Sigmoid colon (tissue), 4 donors: ENCODE results near the gene ZFAND4.

ENCODE experiments used
- CTCF ChIP-seq, 4 experiments: fragments of 450-650 bp in 3 of 4; fragments of 200-600 bp in 1 of 4; IDR thresholded peaks; one replicate each; pipeline ENCODE4 v1.5.1; 2016 to 2019; ENCODE audit warnings: antibody characterized with exemption in 4 of 4, mild to moderate bottlenecking in 3 of 4, moderate library complexity in 2 of 4
- POLR2A ChIP-seq, 2 donors: fragments of 450-650 bp; IDR thresholded peaks; one replicate each; pipeline ENCODE4 v1.6.1; 2016; ENCODE audit warnings: antibody characterized with exemption in 2 of 2, mild to moderate bottlenecking in 2 of 2, moderate library complexity in 2 of 2
- POLR2AphosphoS5 ChIP-seq, 4 donors: sonication (generic); formaldehyde crosslinking; IDR thresholded peaks; one replicate each; pipeline ENCODE4 v1.6.1; 2017; ENCODE audit warnings: antibody characterized with exemption in 4 of 4

- no peak for TF ChIP-seq POLR2AphosphoS5 (IDR thresholded peaks at IDR 0.05)
- TF ChIP-seq CTCF (IDR thresholded peaks at IDR 0.05): no peak
- TF ChIP-seq POLR2A (IDR thresholded peaks at IDR 0.05): no peak
These were observed 23.3 kb downstream of the ZFAND4 start for GRCh38 chr10:45649296-45649695.
